Trophoblast cell (in vitro differentiated cells and primary cell): Measurements from ENCODE around the gene MRI1. TPM values are rescaled to one million over a fixed set of nuclear protein-coding genes. Genes with fewer than 3 reads are reported as not detected.

Experiments
- DNase-seq, 2 donors: peaks; one replicate each; pipeline ENCODE4 v3.0.0-alpha.2; 2016
- H2AFZ ChIP-seq: 2 replicates; pipeline ENCODE4 v1.6.1; 2013; ENCODE audit warnings: low read length, moderate library complexity, mild to moderate bottlenecking; ENCODE audit not compliant: insufficient read depth, poor library complexity
- H2AK5ac ChIP-seq: 2 replicates; pipeline ENCODE4 v1.6.1; 2013; ENCODE audit warnings: mild to moderate bottlenecking, low read length
- H2BK120ac ChIP-seq: 2 replicates; pipeline ENCODE4 v1.6.1; 2013; ENCODE audit warnings: low read length, mild to moderate bottlenecking, moderate library complexity; ENCODE audit not compliant: insufficient read depth, poor library complexity
- H2BK12ac ChIP-seq: 2 replicates; pipeline ENCODE4 v1.6.1; 2013; ENCODE audit warnings: mild to moderate bottlenecking, low read length, moderate library complexity
- H2BK5ac ChIP-seq: 2 replicates; pipeline ENCODE4 v1.6.1; 2013; ENCODE audit warnings: low read length, low read depth, moderate library complexity, mild to moderate bottlenecking; ENCODE audit not compliant: poor library complexity
- H3K14ac ChIP-seq: 2 replicates; pipeline ENCODE4 v1.6.1; 2013; ENCODE audit warnings: mild to moderate bottlenecking, low read length
- H3K18ac ChIP-seq: 2 replicates; pipeline ENCODE4 v1.6.1; 2013; ENCODE audit warnings: mild to moderate bottlenecking, low read length
- H3K23ac ChIP-seq: 2 replicates; pipeline ENCODE4 v1.6.1; 2013; ENCODE audit warnings: low read length
- H3K27ac ChIP-seq: 2 replicates; pipeline ENCODE4 v1.5.1; 2013; ENCODE audit warnings: low read depth, mild to moderate bottlenecking, inconsistent platforms, low read length, moderate library complexity
- H3K27me3 ChIP-seq: 2 replicates; pipeline ENCODE4 v1.6.1; 2013; ENCODE audit warnings: inconsistent platforms, mild to moderate bottlenecking, low read length, moderate library complexity; ENCODE audit not compliant: insufficient read depth
- H3K36me3 ChIP-seq, 2 experiments: 1 replicate in 1 of 2; 2 replicates in 1 of 2; pipeline ENCODE4 v1.6.1; 2013; ENCODE audit warnings: low read length in 2 of 2, mild to moderate bottlenecking in 2 of 2, moderate library complexity in 1 of 2; ENCODE audit not compliant: insufficient read depth in 2 of 2, control insufficient read depth in 1 of 2
- H3K4ac ChIP-seq: 2 replicates; pipeline ENCODE4 v1.6.1; 2013; ENCODE audit warnings: low read depth, mild to moderate bottlenecking, low read length, moderate library complexity
- H3K4me1 ChIP-seq, 2 experiments: 1 replicate in 1 of 2; 2 replicates in 1 of 2; pipeline ENCODE4 v1.6.1; 2013; ENCODE audit warnings: low read length in 2 of 2, mild to moderate bottlenecking in 2 of 2, moderate library complexity in 1 of 2; ENCODE audit not compliant: insufficient read depth in 2 of 2, control insufficient read depth in 1 of 2
- H3K4me2 ChIP-seq: 2 replicates; pipeline ENCODE4 v1.6.1; 2013; ENCODE audit warnings: inconsistent platforms, mild to moderate bottlenecking, low read length, moderate library complexity
- H3K4me3 ChIP-seq: 2 replicates; pipeline ENCODE4 v1.5.1; 2013; ENCODE audit warnings: mild to moderate bottlenecking, low read depth, low read length, inconsistent platforms
- H3K79me1 ChIP-seq: one replicate; pipeline ENCODE4 v1.6.1; 2013; ENCODE audit warnings: low read length
- H3K79me2 ChIP-seq: 2 replicates; pipeline ENCODE4 v1.6.1; 2013; ENCODE audit warnings: low read length, mild to moderate bottlenecking; ENCODE audit not compliant: control insufficient read depth, insufficient read depth, poor library complexity
- H3K9ac ChIP-seq: 2 replicates; pipeline ENCODE4 v1.6.1; 2013; ENCODE audit warnings: mild to moderate bottlenecking, low read length
- H3K9me3 ChIP-seq: 2 replicates; pipeline ENCODE4 v1.6.1; 2013; ENCODE audit warnings: low read depth, mild to moderate bottlenecking, control low read depth, inconsistent platforms, low read length; ENCODE audit not compliant: insufficient read depth
- H4K12ac ChIP-seq: 2 replicates; pipeline ENCODE4 v1.6.1; 2013; ENCODE audit warnings: low read depth, mild to moderate bottlenecking, low read length, moderate library complexity
- H4K8ac ChIP-seq: 2 replicates; pipeline ENCODE4 v1.6.1; 2013; ENCODE audit warnings: low read depth, mild to moderate bottlenecking, low read length, moderate library complexity
- H4K91ac ChIP-seq: one replicate; pipeline ENCODE4 v1.6.1; 2013; ENCODE audit warnings: low read depth, mild to moderate bottlenecking, low read length, moderate library complexity
- WGBS: extraction: QIAGEN DNeasy Blood & Tissue Kit; methylation state at CpG from one replicate; pipeline ENCODE4 v1.1.7; 2013; ENCODE audit warnings: missing lambda C conversion rate; ENCODE audit not compliant: insufficient read length, insufficient coverage; ENCODE audit errors: extremely low coverage; 5-methylcytosine and 5-hydroxymethylcytosine counted together
- polyA plus RNA-seq: library from polyadenylated mRNA; stranded (reverse); fragments of 200-250 nt; gene quantifications from 2 replicates; pipeline ENCODE4 v1.2.3, GENCODE V29; 2013

Gene MRI1
- 24.5 and 25.8 TPM in 2 replicates for polyA plus RNA-seq

DNA sequence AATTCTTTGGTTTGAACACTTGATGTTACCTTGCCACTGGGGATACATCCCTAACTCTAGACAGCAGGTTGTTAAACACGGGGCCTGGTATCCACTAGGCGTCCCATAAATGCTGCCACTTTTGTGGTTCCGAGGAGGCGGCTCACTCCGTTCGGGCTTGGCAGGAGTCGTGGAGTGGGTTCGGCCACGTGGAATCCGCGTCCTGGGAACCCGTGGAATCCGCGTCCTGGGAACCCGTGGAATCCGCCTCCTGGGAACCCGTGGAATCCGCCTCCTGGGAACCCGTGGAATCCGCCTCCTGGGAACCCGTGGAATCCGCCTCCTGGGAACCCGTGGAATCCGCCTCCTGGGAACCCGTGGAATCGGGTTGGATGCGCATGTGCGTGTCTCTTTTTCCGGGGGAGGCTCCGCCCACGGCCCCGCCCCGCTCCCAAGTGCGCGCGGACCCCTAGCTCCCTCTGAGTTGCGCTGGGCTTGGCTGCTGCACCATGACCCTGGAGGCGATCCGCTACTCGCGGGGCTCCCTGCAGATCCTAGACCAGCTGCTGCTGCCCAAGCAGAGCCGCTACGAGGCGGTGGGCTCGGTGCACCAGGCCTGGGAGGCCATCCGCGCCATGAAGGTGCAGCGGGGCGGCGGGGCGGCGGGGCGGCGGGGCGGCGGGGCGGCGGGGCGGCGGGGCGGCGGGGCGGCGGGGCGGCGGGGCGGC lies at the start of gene MRI1:
Gene MRI1, plus strand, starts transcription at position 422 of the 707 bp plus-strand sequence. Its CDS starts 67 bp downstream, at position 489.
- H3K4ac ChIP-seq: peak within 1 kb of the TSS; percentile 41
- no peak within 1 kb of the TSS for H2BK5ac ChIP-seq
- peaks cover 10 to 13% of the 10 kb centered on the region in 2 experiments for H3K4me1 ChIP-seq
- H4K12ac ChIP-seq: peak within 1 kb of the TSS; percentile 17
- peak within 1 kb of the TSS; percentile 85 for H3K18ac ChIP-seq
- peaks cover 7% of the 10 kb centered on the region for H3K79me1 ChIP-seq
- peak within 1 kb of the TSS; percentile 93 for H3K4me3 ChIP-seq
- DNase-seq: peak; percentile 35 to 71
- no peak within 1 kb of the TSS for H3K23ac ChIP-seq
- no CpG with 5 or more reads among the region's 67 CpGs for WGBS
- H2AK5ac ChIP-seq: no peak within 1 kb of the TSS
- peaks cover 43 to 55% of the 10 kb centered on the region in 2 experiments for H3K36me3 ChIP-seq
- H3K27ac ChIP-seq: no peak within 1 kb of the TSS
- H4K8ac ChIP-seq: peak within 1 kb of the TSS; percentile 77
- peak within 1 kb of the TSS; percentile 82 for H4K91ac ChIP-seq
- peak within 1 kb of the TSS; percentile 81 for H3K4me2 ChIP-seq
- H3K9me3 ChIP-seq: no peaks in the 10 kb centered on the region
- H3K27me3 ChIP-seq: no peaks in the 10 kb centered on the region
- H2AFZ ChIP-seq: peak within 1 kb of the TSS; percentile 85
- no peak within 1 kb of the TSS for H2BK12ac ChIP-seq
- peak within 1 kb of the TSS; percentile 70 for H3K9ac ChIP-seq
- H3K79me2 ChIP-seq: peaks cover 4% of the 10 kb centered on the region
- H3K14ac ChIP-seq: peak within 1 kb of the TSS; percentile 74
- H2BK120ac ChIP-seq: no peak within 1 kb of the TSS

DNA sequence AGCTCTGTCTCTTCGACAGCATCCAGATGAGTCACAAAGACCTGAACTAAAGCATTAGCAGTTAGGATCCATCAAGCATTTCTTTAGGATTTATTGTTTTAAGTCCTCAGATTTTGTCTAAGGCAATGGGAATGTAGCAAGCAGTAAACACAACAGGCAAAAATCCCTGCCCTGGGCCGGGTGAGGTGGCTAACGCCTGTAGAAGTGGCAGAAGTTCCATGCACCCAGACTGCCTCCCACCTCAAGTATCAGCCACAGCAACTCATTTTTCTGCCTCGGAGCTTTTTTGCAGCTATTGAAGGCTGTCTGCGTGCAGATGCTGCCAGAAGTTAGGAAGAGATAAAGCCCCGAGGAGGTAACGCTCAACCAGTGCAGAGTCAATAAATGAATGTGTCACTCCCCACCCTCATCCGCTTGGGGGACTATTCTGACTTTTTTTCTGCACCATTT lies 47.1 kb upstream of the MRI1 start:
- H3K4me3 ChIP-seq: no peak overlapping the region
- H3K23ac ChIP-seq: no peak overlapping the region
- no peaks in the 10 kb centered on the region for H3K79me2 ChIP-seq
- no peak overlapping the region for H2AK5ac ChIP-seq
- no peak overlapping the region for H4K12ac ChIP-seq
- H3K14ac ChIP-seq: no peak overlapping the region
- DNase-seq: no peak
- H3K27ac ChIP-seq: no peak overlapping the region
- no CpG with 5 or more reads among the region's 8 CpGs for WGBS
- no peak overlapping the region for H3K4ac ChIP-seq
- no peaks in the 10 kb centered on the region for H3K36me3 ChIP-seq
- H2BK5ac ChIP-seq: no peak overlapping the region
- no peak overlapping the region for H4K91ac ChIP-seq
- no peaks in the 10 kb centered on the region for H3K9me3 ChIP-seq
- no peak overlapping the region for H3K4me2 ChIP-seq
- H2BK12ac ChIP-seq: no peak overlapping the region
- H3K79me1 ChIP-seq: no peaks in the 10 kb centered on the region
- no peak overlapping the region for H4K8ac ChIP-seq
- no peak overlapping the region for H2BK120ac ChIP-seq
- no peaks in the 10 kb centered on the region for H3K4me1 ChIP-seq
- no peak overlapping the region for H2AFZ ChIP-seq
- peak overlapping the region; percentile 71 for H3K9ac ChIP-seq
- H3K27me3 ChIP-seq: no peaks in the 10 kb centered on the region
- H3K18ac ChIP-seq: no peak overlapping the region

DNA sequence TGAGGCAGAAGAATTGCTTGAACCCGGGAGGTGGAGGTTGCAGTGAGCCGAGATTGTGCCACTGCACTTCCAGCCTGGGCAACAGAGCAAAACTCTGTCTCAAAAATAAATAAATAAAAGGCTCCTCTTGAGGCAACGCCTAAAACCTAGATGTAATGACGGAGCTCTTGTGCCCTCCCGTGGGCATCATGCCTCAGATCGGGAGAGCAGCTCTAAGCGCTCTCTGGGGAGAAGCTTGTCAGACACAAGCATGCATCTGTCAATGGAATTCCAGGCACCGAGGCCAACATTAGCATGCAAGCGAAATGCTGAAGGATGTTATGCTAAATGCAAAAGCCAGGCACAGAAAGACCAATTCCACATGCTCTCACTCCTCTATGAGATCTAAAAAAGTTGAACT lies 45.6 kb upstream of the MRI1 start:
- H3K27ac ChIP-seq: no peak overlapping the region
- H3K4ac ChIP-seq: no peak overlapping the region
- no peaks in the 10 kb centered on the region for H3K79me1 ChIP-seq
- no peak overlapping the region for H3K4me3 ChIP-seq
- no peak overlapping the region for H2AFZ ChIP-seq
- no peak overlapping the region for H2BK12ac ChIP-seq
- DNase-seq: peak in 1 of 2 donors; percentile 13
- no peak overlapping the region for H3K14ac ChIP-seq
- no peaks in the 10 kb centered on the region for H3K27me3 ChIP-seq
- H3K79me2 ChIP-seq: no peaks in the 10 kb centered on the region
- H2BK120ac ChIP-seq: no peak overlapping the region
- no peak overlapping the region for H3K23ac ChIP-seq
- H4K91ac ChIP-seq: no peak overlapping the region
- no peak overlapping the region for H3K18ac ChIP-seq
- H3K36me3 ChIP-seq: no peaks in the 10 kb centered on the region
- H3K9ac ChIP-seq: no peak overlapping the region
- WGBS: no CpG with 5 or more reads among the region's 9 CpGs
- no peak overlapping the region for H2AK5ac ChIP-seq
- H4K12ac ChIP-seq: no peak overlapping the region
- H3K9me3 ChIP-seq: no peaks in the 10 kb centered on the region
- H4K8ac ChIP-seq: no peak overlapping the region
- H2BK5ac ChIP-seq: no peak overlapping the region
- no peaks in the 10 kb centered on the region for H3K4me1 ChIP-seq
- H3K4me2 ChIP-seq: no peak overlapping the region

DNA sequence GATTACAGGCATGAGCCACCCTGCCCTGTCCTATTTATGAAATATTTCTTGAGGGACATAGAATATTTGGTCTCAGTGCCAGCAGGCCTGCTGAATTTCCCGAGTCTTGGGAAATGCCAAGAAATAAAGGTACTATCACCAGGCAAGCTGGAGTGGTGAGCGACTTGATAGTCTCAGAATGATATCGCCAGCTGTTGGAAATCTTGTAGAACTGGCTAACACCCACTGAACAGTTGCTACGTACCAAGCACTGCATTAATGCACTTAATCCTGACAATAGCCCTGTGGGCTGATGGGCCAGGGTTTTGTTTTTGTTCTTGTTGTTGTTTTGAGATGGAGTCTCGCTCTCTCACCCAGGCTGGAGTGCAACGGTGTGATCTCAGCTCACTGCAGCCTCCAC lies 42.2 kb upstream of the MRI1 start:
- DNase-seq: no peak
- H2BK120ac ChIP-seq: no peak overlapping the region
- no peak overlapping the region for H3K4ac ChIP-seq
- no peak overlapping the region for H2BK12ac ChIP-seq
- no peak overlapping the region for H2AFZ ChIP-seq
- no peaks in the 10 kb centered on the region for H3K27me3 ChIP-seq
- H3K9me3 ChIP-seq: no peaks in the 10 kb centered on the region
- H4K91ac ChIP-seq: no peak overlapping the region
- no peak overlapping the region for H4K8ac ChIP-seq
- H3K14ac ChIP-seq: no peak overlapping the region
- no peak overlapping the region for H3K9ac ChIP-seq
- WGBS: no CpG with 5 or more reads among the region's 6 CpGs
- H3K79me1 ChIP-seq: no peaks in the 10 kb centered on the region
- H2BK5ac ChIP-seq: no peak overlapping the region
- no peaks in the 10 kb centered on the region for H3K4me1 ChIP-seq
- no peak overlapping the region for H3K18ac ChIP-seq
- H3K23ac ChIP-seq: no peak overlapping the region
- H4K12ac ChIP-seq: no peak overlapping the region
- H3K27ac ChIP-seq: no peak overlapping the region
- H2AK5ac ChIP-seq: no peak overlapping the region
- H3K79me2 ChIP-seq: no peaks in the 10 kb centered on the region
- H3K36me3 ChIP-seq: no peaks in the 10 kb centered on the region
- no peak overlapping the region for H3K4me2 ChIP-seq
- H3K4me3 ChIP-seq: no peak overlapping the region
